OCI-LY3 (cell line): ENCODE measurements around the gene RLF.

Experiments used
- EZH2phosphoT487 ChIP-seq: fragments of 200-600 bp; shearing (Covaris generic); IDR thresholded peaks from 2 replicates; pipeline ENCODE4 v1.6.1; 2018; ENCODE audit warnings: antibody characterized with exemption, mixed run types, low read depth
- TF ChIP-seq, protein P1 (sequence below): fragments of 200-600, 300-600 bp; sonication (generic); IDR thresholded peaks from 2 replicates; pipeline ENCODE4 v1.5.1; 2014; ENCODE audit warnings: antibody characterized with exemption, low read length, low read depth

DNA sequence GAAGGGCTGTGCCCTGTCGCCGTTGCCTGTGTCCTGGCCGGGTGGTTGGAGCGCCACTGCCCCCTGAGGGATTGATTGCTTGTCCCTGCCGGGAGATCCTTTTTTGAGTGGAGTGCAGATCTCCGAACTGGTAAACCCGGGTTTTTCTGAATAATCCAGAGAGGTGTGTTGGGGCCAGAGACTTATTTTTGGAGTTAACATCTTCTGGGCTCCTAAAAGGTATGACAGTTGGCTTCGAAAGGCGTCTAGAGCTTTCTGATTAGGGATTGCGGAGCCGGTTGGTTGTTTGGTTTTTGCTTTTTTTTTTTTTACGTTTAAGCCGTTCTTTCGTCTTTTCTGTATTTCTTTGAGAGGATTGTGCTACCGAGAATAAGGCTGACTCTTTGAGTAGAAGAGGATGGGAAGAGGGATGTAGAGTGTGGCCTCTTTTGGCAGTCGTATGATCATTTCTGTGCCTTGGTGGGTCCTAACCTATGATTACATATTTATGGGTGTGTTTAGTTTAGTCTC lies 756 bp downstream of the RLF start:
- TF ChIP-seq, protein P1, sequence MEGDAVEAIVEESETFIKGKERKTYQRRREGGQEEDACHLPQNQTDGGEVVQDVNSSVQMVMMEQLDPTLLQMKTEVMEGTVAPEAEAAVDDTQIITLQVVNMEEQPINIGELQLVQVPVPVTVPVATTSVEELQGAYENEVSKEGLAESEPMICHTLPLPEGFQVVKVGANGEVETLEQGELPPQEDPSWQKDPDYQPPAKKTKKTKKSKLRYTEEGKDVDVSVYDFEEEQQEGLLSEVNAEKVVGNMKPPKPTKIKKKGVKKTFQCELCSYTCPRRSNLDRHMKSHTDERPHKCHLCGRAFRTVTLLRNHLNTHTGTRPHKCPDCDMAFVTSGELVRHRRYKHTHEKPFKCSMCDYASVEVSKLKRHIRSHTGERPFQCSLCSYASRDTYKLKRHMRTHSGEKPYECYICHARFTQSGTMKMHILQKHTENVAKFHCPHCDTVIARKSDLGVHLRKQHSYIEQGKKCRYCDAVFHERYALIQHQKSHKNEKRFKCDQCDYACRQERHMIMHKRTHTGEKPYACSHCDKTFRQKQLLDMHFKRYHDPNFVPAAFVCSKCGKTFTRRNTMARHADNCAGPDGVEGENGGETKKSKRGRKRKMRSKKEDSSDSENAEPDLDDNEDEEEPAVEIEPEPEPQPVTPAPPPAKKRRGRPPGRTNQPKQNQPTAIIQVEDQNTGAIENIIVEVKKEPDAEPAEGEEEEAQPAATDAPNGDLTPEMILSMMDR = no peak
- no peak for TF ChIP-seq EZH2phosphoT487
